HG03378 (cell line): ENCODE data around the gene PIGO.

Source experiments
- ATAC-seq: cut with Tn5 transposase; IDR thresholded peaks from one replicate; pipeline ENCODE4 v1.9.1; 2021; ENCODE audit warnings: mild to moderate bottlenecking, moderate library complexity; ENCODE audit not compliant: unreplicated experiment

Gene PIGO

GRCh38 chr9:35096035-35096849 lies at the start of gene PIGO:
TSS of gene PIGO (minus strand) at chr9:35096591. CDS start at chr9:35095565, 1,026 bp downstream.
- peak; percentile 75 for ATAC-seq

- no peak for ATAC-seq
Observed at GRCh38 chr9:35142037-35142436, 45.6 kb upstream of the PIGO start.

DNA sequence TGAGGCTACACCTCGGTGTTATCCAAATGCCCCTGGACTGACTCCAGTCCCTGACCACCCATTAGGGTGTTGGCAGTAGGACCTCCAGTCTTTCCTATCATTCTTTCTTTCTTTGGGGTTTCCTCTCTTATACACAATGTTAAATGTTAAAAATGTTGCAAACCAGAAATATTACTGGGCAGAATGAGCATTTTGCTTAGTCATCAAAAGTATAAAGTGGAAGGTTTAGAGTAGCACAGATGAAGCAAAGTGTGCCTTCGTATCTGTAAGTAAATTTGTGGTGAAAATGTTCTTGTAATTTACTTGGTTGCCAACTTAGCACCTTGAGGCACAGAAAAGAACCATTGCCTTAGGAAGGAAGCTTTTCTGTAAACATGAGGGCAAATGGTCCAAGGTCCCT lies 43.7 kb upstream of the PIGO start:
- ATAC-seq = no peak

DNA sequence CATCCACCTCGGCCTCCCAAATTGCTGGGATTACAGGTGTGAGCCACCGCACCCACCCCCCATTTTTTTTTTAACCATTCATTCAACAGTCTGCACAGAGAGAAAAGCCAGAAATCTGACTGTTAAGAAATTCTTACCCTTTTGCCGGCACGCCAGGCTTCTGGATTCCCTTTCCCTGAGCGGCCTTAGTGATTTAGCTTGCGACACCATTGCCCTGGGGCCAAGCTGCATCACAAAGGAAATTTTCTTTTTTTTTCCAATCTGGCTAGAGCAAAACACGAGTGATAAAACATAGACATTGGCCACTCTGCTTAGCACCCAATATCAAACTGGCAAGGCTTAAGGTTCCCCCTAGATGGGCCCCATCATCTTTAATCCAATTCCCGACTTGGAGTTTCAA lies 40.5 kb upstream of the PIGO start:
- no peak for ATAC-seq

DNA sequence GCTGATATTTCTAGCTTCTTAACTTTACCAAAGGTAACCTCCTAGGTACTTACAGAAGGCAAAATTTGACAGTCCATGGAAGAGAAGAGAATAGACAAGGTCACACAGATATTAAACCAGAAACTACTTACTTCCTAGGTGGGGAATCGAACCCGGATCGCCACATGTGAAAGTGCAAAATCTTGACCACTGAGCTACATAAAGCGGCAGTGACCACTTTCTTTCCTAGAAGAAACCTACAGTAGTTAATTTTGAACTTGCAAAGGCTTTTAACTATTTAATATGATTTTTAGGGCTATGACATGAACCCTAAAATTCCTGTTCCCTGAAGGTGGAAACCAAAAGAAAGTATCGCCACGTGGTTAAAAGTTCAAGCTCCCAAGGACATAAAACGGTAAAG lies 39.6 kb upstream of the PIGO start:
- no peak for ATAC-seq

- no peak for ATAC-seq
Observed at GRCh38 chr9:35134920-35135319, 38.5 kb upstream of the PIGO start.

GRCh38 chr9:35116898-35117551 lies 20.6 kb upstream of the PIGO start:
- peak; percentile 54 for ATAC-seq

DNA sequence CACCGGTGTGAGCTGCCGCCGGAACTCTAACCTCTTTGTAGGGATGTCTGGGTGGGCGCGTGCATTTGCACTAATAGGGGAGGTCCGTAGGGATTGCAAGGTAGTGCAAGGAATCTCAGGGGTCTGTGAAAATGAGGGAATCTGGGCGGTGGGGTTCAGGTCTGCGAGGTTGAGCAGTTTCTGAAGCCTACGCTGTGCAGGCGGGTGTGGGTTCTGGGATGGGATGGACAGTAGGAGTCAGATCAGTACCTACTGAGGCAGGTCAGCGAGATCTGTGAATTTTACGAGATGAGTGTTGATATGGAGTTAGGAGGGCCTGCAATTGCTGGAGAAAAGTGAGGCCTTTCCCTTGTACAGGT lies 20.1 kb upstream of the PIGO start:
- no peak for ATAC-seq

GRCh38 chr9:35115680-35116538 lies 19.5 kb upstream of the PIGO start, which contains the start of gene ATOSB:
TSS of gene ATOSB (minus strand) at chr9:35115862. CDS start at chr9:35108274, 7,588 bp downstream.
- peak; percentile 49 for ATAC-seq

DNA sequence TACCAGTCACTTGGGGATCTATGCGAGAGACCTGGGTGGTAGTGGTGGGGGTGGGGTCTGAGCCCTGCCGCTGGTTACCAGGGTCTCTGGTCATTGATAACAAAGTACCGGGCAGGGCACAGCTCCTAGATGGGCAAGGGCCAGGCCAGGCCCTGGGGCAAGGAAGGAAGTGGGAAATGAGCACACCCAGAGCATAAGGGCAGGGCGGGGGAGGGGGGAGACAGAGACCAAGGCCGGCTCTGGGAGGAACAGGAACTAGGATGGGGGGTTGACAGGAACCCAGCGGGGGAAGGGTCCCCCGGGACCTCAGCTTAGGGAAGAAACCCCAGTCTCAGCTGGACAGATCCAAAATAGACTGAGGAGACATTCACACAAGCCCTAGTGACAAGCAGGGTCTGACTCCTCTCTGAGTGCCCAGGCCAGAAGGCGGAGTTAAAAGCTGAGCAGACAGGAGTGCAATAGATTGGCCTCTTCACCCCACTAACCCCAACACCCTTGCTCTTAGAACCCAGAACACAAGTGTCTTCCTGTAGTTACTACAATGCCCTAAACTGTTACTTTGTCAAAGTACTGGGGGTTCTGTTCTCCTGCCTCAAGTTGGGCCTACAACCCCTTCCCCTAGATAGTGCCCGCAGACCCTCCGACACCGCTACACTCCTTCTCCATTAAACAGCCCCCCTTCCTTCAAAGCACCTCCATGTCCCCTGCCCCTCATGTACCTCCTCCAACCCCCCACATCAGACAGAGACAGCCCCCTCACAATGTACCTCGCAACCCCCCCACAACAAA lies 18.6 kb upstream of the PIGO start:
- no peak for ATAC-seq

DNA sequence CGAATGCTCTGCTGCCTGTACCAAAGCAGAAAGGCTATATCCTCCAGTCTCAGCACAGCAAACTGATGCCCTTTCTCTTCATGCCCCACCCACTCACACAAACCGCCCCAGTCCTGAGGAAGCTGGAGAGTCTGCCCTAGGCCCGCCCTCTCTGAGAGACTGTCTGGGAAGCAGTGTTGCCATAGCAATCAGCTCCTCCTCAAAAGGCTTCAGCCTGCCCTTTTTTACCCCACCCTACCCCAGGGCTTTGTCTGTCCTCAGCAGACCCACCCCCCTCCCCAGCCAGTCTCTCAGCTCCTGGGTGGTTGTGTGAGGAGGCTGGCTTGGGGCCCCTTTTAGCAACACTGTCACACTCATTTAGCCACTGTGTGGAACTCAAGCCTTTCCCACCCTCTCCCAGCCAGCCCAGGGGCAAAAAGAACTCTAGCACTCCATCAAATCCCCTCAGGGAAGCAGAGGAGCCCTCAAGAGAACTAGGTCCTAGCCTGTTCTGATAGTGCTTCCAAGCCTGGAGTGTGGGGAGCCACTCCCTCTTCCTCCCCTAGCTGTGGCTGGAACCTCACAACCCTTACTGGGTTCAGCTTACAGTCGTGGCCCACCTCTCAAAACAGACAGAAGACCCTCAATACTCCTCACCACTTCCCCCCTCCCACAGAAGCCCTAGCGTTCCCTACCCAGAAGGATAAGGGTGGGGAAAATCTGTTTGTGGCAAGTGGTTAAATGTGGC lies 17.9 kb upstream of the PIGO start:
- peak; percentile 24 for ATAC-seq

DNA sequence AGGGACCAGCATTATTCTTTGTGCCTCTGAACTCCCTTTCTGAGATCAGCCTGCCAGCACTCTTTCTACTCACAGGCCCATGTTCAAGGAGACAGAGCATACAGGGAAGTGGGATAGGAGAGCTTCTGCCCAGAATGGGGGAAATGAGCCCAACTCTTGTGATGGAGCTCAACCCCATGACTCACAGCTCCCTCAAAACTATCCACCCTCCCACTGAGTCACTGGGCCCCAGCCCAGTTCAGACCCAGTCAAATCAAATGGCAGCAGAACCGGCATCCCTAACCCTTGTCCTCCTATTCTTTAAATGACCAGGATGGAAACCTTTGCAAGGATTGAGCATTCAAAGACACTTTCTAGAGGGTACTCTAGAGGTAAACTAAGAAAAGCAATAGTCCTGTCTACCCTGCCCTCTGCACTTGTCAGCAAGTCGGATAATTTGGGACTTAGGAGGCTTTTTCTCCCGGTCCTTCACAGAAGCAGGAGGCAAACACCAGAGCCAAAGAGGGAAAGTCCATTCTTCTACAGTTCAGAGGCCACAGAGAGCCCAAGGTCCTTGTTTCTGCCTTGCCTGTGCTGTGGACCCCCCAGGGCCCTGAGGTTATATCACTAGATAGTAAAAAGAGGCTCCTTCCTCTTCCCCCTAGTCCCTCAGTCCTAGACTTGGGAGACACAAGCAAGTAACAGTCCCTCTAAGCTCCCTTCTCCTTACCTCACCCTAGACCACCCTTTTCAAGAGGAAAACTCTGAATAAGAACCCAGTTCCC lies 16.0 kb upstream of the PIGO start:
- ATAC-seq = no peak

DNA sequence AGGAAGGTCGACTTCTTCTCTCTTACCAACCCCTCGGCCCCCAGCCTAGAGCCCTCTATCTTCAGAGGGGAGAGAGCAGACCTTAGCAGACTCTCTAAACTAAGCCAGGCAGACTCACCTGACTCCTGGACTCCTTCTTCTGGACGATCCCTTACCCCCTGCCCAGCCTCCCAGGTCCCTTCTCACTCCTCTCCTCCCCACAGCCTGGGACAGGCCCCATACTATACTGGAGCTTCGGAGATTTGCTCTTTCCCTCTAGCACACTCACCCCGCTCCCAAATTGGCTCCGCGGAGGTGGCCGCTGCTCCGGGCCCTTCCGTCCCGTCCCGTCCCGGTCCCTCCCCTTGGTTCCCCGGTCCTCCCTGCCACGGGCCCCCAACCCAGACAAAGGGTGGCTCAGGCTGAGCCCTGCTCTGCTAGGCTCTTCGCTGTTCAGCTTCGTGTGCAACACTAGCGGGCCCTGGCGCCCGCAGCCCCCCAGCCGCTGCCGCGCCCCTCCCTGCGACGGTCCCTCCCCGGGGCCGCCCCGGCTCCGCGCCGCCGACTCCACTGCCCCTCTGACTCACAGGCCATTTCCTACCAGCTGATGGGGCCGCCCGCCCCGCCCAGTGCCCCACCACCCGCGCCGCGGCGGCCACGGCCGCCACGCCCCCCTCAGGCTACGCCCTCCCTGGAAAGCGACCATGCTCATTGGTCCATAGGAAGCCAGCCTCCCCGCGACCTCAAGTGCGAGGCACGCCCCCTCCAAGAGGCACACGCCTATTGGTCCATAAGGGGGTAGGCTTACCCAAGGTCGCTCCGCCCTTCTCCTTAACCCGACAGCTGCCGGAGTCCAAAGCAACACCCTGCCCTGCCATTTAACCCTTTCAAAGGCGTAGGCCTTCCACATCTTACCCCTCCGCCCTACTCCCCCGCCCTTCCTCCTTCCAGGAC lies 14.9 kb upstream of the PIGO start:
- ATAC-seq = peak; percentile 65

GRCh38 chr9:35110327-35110761 lies 14.0 kb upstream of the PIGO start:
- no peak for ATAC-seq

- no peak for ATAC-seq
Observed at GRCh38 chr9:35108946-35109575, 12.7 kb upstream of the PIGO start.

- no peak for ATAC-seq
Observed at GRCh38 chr9:35108461-35108860, 12.1 kb upstream of the PIGO start.
